Vagina (tissue), 2 donors: ENCODE data around the gene INPP5A. TPM values are rescaled to one million over a fixed set of nuclear protein-coding genes. Genes with fewer than 3 reads are reported as not detected.

Experiments used
- DNase-seq, 2 donors: peaks; one replicate each; pipeline ENCODE4 v3.0.0-alpha.2; 2017; ENCODE audit errors: extremely low spot score in 2 of 2
- H3K27ac ChIP-seq: fragments of 200-600 bp; sonication (generic); one replicate; pipeline ENCODE4 v1.5.1; 2019
- H3K27me3 ChIP-seq: fragments of 200-600 bp; sonication (generic); one replicate; pipeline ENCODE4 v1.5.1; 2019
- H3K36me3 ChIP-seq, 2 donors: fragments of 200-600 bp; sonication (generic); one replicate each; pipeline ENCODE4 v1.5.1; 2017 to 2019
- H3K4me1 ChIP-seq: fragments of 200-600 bp; sonication (generic); one replicate; pipeline ENCODE4 v1.5.1; 2019
- H3K4me3 ChIP-seq, 2 donors: fragments of 200-600 bp; sonication (generic); 1 replicate in 1 of 2; 2 replicates in 1 of 2; pipeline ENCODE4 v1.5.1; 2016 to 2019
- H3K9me3 ChIP-seq: fragments of 200-600 bp; sonication (generic); one replicate; pipeline ENCODE4 v1.5.1; 2019
- CTCF ChIP-seq, 3 experiments: fragments of 450-650 bp in 2 of 3; fragments of 200-600 bp in 1 of 3; sonication (generic) in 1 of 3; IDR thresholded peaks; one replicate each; pipeline ENCODE4 v1.5.1; 2017 to 2019; ENCODE audit warnings: antibody characterized with exemption in 3 of 3, mild to moderate bottlenecking in 2 of 3, moderate library complexity in 2 of 3
- POLR2A ChIP-seq, 2 donors: fragments of 450-650 bp; IDR thresholded peaks; one replicate each; pipeline ENCODE4 v1.6.1; 2017; ENCODE audit warnings: antibody characterized with exemption in 2 of 2, mild to moderate bottlenecking in 2 of 2, moderate library complexity in 2 of 2
- POLR2AphosphoS5 ChIP-seq, 2 donors: sonication (generic); formaldehyde crosslinking; IDR thresholded peaks; one replicate each; pipeline ENCODE4 v1.9.0; 2017; ENCODE audit warnings: antibody characterized with exemption in 2 of 2, mild to moderate bottlenecking in 2 of 2, low read depth in 1 of 2; ENCODE audit not compliant: insufficient read depth in 1 of 2
- intact Hi-C: fragments of 100-400 bp; cut with DNase I; formaldehyde crosslinking; loops from one replicate; pipeline ENCODE4 v1.15.1; 2023
- total RNA-seq: library from RNA; depleted of rRNA; stranded (reverse); fragments of >200 nt; gene quantifications from one replicate; pipeline ENCODE4 v1.2.3, GENCODE V29; 2016

The INPP5A gene
- total RNA-seq, 1 donor from 2014 or later = 24.3 TPM

- no peak for TF ChIP-seq POLR2AphosphoS5 (IDR thresholded peaks at IDR 0.05; ENCODE audit: insufficient read depth in 1 of 2, low read depth in 1 of 2)
- no peak for TF ChIP-seq POLR2A (IDR thresholded peaks at IDR 0.05)
- TF ChIP-seq CTCF (IDR thresholded peaks at IDR 0.05) = no peak
- intact Hi-C loops = no loop called here
- H3K4me1 ChIP-seq = peaks cover 39% of the 10 kb centered on the region
These were observed 24.8 kb downstream of the INPP5A start for GRCh38 chr10:132562177-132562915.

GRCh38 chr10:132562916-132563456, 25.4 kb downstream of the INPP5A start:
- Histone ChIP-seq H3K27me3 (no peaks in the 10 kb centered on the region), H3K27ac (no peak overlapping the region), H3K4me1 (peaks cover 39% of the 10 kb centered on the region), H3K36me3 (no peaks in the 10 kb centered on the region), H3K4me3 (no peak overlapping the region), H3K9me3 (no peaks in the 10 kb centered on the region)
- no peak for DNase-seq
- intact Hi-C loops = no loop called here
- no peak for TF ChIP-seq POLR2AphosphoS5 (IDR thresholded peaks at IDR 0.05; ENCODE audit: insufficient read depth in 1 of 2, low read depth in 1 of 2)
- TF ChIP-seq CTCF (IDR thresholded peaks at IDR 0.05) = no peak
- TF ChIP-seq POLR2A (IDR thresholded peaks at IDR 0.05) = no peak

More at GRCh38 chr10:132562177-132562915, 24.8 kb downstream of the INPP5A start:
- Histone ChIP-seq H3K9me3 (no peaks in the 10 kb centered on the region), H3K27ac (no peak overlapping the region), H3K36me3 (no peaks in the 10 kb centered on the region), H3K27me3 (no peaks in the 10 kb centered on the region), H3K4me3 (no peak overlapping the region)
- DNase-seq = no peak

DNA sequence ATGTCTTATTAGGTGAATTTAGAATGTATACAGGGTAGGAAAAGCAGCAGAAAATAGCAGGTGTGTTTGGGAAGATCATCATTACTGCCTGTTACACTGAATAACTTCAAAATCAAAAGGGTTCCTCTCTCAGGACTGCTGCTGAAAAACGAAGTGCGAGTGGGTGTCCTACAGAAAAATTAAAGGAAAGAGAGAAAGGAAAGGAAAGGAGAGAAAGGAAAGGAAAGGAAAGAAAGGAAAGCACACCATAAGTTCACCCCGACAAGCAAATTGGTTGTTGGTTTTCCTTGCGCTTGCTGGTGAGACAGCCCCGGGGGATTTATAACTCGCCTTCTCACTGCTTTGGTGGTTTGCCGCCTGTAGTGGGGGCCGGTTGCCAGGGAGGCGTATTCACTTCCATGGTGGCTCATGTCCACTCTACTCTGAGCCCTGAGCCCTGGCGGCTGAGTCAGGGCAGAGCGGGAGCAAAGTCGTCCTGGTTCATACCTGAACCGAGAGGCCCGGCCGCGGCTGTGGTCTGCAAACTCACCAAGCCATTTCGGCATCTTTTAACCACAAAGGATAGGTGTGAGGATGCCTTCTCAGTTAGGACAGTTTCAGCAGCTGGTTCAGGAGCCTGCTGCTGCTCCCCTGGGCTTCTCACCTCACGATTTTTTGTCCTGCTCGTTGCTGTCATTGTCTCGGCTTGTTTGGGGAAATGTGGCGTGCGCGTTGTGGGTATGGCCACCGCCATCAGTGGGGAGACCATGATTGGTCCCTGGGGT, 26.1 kb downstream of the INPP5A start:
- Histone ChIP-seq H3K27me3 (no peaks in the 10 kb centered on the region), H3K27ac (no peak overlapping the region), H3K9me3 (no peaks in the 10 kb centered on the region), H3K36me3 (no peaks in the 10 kb centered on the region), H3K4me3 (no peak overlapping the region), H3K4me1 (peaks cover 39% of the 10 kb centered on the region)
- no peak for DNase-seq
- no peak for TF ChIP-seq CTCF (IDR thresholded peaks at IDR 0.05)
- no peak for TF ChIP-seq POLR2AphosphoS5 (IDR thresholded peaks at IDR 0.05; ENCODE audit: insufficient read depth in 1 of 2, low read depth in 1 of 2)
- TF ChIP-seq POLR2A (IDR thresholded peaks at IDR 0.05) = no peak
- intact Hi-C loops = no loop called here

GRCh38 chr10:132564249-132564605, 26.6 kb downstream of the INPP5A start:
- intact Hi-C loops = no loop called here
- no peak for TF ChIP-seq POLR2A (IDR thresholded peaks at IDR 0.05)
- Histone ChIP-seq H3K36me3 (no peaks in the 10 kb centered on the region), H3K27ac (no peak overlapping the region), H3K27me3 (no peaks in the 10 kb centered on the region), H3K9me3 (no peaks in the 10 kb centered on the region), H3K4me3 (no peak overlapping the region), H3K4me1 (peaks cover 39% of the 10 kb centered on the region)
- DNase-seq = no peak

DNA sequence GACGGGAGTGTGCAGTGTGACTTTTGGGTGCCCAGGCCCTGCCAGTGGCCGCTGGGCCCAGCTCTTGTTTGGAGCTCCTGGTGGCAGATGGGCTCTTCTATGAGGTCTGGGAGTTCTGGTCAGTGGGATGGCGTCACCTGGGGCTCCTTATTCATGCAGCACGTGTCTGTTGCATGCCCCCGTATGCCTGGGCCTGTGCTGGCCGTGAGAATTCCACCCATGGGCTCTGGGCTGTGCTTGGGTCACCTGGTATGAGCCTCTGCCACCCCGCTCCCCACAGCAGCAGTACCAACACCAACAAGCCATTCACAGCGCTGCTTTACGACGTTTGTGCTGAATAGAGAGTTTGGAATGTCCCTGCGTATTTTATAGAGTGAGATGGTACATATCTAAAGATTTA, 27.1 kb downstream of the INPP5A start:
- TF ChIP-seq POLR2AphosphoS5 (IDR thresholded peaks at IDR 0.05; ENCODE audit: insufficient read depth in 1 of 2, low read depth in 1 of 2) (no peak), POLR2A (IDR thresholded peaks at IDR 0.05) (no peak), CTCF (IDR thresholded peaks at IDR 0.05) (no peak)
- DNase-seq = no peak
- H3K36me3 ChIP-seq = no peaks in the 10 kb centered on the region
- H3K9me3 ChIP-seq = no peaks in the 10 kb centered on the region
- intact Hi-C loops = no loop called here
- no peak overlapping the region for H3K27ac ChIP-seq
- no peak overlapping the region for H3K4me3 ChIP-seq
- H3K4me1 ChIP-seq = peaks cover 36% of the 10 kb centered on the region
- H3K27me3 ChIP-seq = no peaks in the 10 kb centered on the region
